GM21717 (cell line): ENCODE data around the gene TTC39A.
A peak's percentile ranks its signal among the peaks of the same experiment; 100 is the strongest.
"Not testable (repeated sequence)": the region's sequence is repeated elsewhere in the genome, so short reads cannot be mapped to it uniquely, and the experiment has no call there.

Source experiments
- ATAC-seq: cut with Tn5 transposase; IDR thresholded peaks from one replicate; pipeline ENCODE4 v1.9.1; 2021; ENCODE audit warnings: mild to moderate bottlenecking, moderate library complexity; ENCODE audit not compliant: unreplicated experiment

The TTC39A gene

DNA sequence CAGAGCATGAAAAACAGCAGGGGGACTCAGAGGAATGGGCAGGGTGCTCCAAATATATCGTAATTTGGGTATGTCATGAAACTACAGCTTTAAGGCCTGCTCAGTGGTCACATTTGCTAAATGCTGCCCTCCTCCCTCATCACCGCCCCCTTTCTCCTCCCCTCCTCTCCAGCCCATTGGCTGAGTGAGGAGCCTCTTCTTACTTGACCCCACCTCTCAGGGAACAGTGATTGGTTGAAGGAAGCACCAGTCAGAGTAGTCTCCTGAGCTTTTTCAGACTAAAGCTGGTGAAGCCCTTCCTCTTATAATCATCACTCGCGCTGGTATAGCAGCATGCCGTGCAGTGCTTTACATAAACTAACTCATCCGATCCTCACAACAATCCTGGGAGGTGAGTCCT is 10.0 kb upstream of the TTC39A start:
- no peak for ATAC-seq

DNA sequence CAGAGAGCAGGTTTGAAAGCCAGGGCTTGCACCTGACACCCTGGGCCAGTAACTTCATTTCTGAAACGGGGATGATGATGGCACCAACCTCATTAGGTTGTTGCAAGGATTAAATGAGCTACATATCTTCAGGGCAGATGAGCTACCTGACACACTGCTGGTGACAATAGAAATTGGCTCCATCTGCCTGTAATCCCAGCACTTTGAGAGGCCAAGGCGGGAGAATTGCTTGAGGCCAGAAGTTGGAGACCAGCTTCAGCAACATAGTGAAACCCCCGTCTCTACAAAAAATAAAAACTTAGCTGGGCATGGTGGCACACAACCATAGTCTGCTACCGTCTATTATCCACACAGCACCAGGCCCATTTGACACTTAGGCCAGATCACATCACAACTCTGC is 6.3 kb upstream of the TTC39A start:
- no peak for ATAC-seq

DNA sequence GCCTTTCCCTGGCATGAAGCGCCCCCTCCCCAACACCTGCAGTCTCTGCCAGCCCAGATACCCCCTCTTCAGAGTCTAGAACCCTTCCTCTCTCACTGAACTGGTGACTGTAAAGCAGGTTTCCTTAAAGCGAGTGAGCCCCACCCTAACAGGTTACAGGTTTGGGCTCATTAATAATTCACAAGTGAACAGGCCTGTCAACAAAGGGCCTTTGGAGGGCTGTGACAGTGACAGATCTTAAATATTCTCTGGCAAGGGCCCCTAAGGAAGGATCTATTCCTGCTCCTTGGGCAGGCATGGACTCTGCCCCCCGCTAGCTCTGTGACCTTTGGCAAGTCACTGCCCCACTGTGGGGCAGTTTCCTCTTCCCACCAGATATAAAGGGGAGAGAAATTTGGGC is 5.6 kb upstream of the TTC39A start:
- no peak for ATAC-seq

DNA sequence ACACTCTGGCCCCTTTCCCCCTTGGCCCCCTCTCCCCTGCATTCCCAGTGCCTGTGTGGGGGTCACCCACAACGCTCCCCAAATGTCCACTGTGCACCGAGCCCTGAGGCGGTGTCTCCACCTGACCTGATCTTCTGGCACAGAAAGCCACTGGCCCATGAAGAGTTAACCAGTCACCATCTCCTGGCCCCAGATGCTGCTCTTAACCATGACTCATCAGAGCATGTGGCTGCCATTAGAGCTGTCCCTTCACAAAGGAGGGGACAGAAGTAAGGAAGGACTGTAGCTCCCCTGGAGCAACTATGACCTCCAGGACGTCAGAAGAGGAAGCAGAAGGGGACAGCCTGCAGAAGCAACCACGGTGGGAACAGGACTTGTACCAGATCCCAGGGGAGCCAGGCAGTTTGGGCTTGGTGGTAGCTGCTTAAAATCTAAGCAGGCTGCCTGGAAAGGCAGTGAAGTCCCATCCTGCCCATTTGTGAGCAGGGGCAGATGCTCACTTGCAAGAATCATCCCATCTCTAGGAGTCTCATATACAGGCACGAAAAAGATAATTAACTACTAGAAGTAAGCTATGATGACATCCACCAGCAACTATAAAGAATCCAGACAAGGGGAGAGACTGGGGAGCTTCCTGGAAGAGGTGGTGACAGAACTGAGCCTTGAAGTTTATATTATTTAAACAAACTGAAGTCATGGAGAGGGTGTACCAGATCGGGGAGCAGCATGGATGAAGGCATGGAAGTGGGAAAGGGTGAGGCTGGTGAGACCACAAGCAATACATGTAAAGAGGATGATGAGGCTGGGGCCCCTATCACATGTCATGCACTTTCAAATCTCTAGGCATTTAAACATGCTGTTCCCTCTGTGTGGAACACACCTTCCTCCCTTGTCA is 1.1 kb upstream of the TTC39A start:
- ATAC-seq, result peak; percentile 66

DNA sequence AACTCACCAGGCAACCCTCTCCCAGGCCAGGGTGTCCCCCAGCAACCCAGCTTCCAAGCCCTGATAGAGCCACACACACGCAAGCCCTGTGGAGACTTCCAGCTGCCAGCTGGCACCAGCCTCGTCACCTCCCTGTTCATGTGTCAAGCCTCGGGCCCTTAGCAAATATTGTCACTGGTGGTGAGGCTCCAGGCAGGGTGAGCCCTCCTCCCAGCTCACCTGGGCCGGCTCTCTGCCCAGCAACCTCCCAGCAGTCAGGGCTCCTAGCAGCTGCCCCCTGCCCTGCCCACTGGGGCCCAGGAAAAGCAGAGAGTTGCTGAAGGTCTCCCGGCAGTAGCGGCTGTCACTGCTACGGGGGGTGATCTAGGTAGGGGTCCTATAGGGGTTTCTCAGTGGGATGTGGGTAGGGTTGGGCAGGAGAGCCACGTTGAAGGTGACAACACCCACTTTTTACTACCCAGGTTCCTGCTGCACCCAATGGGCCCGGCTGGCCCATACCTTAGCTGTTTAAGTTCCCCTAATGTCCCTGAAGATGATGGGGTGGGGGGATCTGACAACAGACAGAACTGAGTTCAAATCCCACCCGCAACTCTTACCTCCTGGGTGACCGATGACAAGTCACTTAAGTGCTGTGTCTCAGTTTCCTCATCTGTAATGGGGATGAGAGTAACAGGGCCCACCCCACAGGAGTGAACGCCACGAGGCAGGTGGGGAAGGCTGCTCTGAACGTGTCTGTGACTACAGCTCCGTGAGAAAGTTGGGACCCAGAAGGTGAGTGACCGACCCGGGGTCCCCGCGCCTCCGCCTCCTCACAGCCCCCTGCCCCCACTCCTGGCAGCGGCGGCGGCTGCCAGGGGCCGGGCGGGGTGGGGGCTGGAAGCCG is 678 bp downstream of the TTC39A start:
- ATAC-seq, result no peak

DNA sequence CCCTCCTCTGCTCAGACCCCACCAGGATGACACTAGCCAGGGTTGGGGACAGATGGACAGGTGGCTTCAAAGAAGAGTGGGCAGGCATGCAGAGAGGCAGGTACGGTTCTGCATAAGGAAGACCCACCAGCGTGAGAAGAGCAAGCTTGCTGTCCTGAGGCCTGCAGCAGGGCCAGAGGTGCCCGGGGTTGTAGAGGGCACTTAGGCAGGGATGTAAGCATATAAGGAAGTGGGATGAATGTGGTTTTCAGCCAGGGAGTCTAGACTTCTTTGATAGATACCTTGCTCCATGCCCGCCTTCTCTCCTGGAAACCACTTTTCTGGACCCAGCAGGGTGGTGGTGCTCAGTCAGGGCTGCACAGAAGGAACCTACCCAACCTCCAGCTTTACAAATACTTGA is 1.4 kb downstream of the TTC39A start:
- ATAC-seq, result no peak

DNA sequence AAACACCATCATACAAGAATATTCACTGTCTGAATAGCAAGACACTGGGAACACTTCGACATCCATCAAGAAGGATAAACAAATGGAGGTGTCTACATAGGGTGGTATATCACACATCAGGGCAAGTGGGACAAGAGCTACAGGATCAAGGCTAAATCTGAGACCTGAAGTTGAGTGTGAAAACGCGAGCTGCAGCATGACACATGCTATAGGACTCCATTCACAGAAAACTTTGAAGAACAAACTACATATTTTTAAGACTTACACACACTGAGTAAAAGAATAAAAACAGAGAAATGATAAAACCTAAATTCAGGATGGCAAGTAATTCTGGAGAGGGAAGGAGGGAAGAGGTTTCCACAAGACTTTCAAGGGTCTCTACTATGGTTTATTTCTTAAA is 2.1 kb downstream of the TTC39A start:
- no peak for ATAC-seq

DNA sequence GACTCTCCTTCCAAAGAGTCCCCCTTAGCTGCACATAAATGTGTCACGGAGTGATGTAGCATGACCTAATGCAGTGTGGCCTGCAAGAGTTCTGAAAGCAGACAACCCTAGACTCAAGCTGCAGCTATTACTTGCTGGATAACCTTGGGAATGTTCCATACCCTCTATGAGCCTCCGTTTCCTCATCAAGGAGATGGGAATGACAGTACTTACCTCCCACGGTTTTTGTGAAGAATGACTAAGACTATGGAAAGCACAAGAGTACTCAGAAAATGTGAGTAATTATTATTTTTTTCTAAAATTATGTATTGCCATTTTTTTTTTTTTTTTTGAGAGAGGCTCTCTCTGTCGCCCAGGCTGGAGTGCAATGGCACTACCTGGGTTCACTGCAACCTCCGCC is 3.0 kb downstream of the TTC39A start:
- ATAC-seq, result no peak

DNA sequence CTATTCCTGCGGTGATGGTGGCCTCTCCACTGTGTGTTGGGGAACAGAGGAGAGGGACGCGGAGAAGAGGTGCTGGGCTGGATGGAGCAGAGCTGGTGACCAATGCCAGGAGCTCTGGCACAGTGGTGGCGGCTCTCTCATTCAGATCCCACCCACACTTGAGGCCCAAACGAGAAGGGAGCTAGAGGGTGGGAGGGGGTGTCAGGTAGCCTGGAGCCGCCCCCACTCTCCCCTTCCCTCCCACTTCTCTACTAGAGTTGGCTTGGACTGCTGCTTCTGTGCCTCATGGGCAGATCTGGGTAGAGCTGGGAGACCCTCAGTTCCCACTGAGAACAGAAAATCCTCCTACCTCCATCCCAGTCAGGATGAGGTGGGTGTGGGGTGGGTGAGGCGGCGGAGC is 3.5 kb downstream of the TTC39A start:
- no peak for ATAC-seq

DNA sequence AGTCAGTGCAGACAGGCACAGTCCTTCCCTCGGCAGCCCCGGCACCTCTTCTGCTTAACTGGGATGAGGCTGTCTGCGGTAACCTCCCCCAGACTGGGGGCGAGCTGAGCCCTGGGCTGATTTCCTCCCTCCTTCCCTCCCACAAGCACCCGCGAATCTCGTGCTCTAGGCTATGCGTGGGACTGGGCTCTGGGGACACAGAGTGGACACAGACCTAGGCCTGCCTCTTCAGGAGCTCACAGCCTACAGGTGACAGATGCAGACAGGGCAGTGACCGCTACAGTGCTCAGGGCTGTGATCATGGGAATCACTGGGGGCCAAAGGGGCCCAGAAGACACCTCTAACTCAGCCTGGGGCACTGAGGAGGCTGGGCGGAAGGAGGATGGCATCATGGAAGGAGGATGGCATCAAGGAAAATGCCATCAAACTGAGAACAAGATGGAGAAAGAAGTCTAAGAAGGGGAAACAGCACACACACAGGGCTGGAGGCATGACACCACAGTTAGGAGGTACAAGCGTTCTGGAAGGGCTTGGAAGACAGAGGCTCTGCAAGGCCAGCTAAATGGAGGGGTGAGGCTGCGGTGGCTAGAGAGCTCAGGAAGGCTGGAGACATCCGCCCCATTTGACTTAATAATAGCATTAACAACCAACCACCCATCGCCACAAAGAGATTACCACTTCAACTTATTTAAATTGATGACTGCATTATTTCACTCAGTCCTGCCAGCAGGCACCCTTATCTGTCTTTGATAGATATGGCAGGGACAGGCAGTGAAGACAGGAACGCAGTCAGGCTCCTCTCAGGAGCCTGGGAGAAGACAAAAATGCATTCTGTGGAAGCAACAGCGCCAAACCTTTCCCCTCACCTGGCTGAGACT is 4.2 kb downstream of the TTC39A start:
- ATAC-seq, result no peak

DNA sequence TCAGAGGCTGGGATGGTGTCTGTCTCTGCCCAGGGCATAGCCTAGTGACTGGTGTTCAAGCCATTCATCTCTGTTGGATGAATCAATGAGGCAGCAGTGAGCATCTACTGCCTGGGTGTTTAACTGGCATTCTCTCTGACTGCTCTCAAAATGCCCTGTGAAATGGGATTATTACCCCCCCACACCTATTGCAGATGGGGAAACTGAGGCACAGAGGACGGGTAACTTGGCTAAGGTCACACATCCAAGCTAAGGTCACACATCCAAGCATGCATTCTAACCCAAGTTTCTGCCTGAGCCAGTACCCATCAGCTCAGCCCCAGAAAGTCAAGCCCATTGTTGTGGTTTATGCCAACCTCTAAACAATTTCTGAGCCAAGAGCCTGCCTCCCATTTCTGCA is 5.0 kb downstream of the TTC39A start:
- ATAC-seq, result no peak

DNA sequence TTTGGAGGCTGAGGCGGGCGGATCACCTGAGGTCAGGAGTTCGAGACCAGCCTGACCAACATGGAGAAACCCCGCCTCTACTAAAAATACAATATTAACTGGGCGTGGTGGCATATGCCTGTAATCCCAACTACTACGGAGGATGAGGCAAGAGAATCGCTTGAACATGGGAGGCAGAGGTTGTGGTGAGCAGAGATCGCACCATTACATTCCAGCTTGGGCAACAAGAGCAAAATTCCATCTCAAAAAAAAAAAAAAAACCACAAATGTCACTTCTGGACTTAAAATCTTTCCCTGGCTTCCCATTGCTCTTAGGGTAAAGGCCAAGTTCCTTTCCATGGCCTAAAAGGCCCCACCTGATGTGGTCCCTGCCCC is 5.4 kb downstream of the TTC39A start:
- not testable (repeated sequence) for ATAC-seq

DNA sequence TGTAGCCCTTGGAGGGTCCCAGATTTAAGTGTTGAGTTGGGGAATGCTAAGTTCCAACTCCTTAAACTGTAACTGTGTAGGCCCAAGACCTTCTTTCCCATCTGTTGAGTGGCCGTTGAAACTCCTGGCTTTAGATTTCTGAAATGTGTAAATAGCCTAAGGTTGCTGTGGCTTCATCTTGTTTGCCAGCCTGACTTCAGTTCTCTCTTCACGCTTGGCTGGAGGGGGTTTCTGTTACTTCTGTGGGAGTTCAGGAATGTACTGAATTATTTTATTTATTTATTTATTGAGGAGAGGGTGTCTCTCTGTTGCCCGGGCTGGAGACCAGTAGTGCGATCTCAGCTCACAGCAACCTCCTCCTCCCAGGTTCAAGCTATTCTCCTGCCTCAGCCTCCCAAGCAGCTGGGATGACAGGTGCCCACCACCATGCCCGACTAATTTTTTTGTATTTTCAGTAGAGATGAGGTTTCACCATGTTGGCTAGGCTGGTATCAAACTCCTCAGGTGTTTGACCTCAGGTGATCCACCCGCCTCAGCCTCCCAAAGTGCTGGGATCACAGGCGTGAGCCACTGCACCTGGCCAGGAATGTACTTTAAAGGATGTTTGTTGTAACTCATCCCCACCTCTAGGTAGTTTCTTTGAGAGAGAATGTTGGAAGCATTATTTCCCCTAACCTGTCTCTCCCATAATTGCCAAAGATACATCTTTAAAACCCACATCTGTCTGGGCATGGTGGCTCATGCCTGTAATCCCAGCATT is 5.9 kb downstream of the TTC39A start:
- no peak for ATAC-seq

DNA sequence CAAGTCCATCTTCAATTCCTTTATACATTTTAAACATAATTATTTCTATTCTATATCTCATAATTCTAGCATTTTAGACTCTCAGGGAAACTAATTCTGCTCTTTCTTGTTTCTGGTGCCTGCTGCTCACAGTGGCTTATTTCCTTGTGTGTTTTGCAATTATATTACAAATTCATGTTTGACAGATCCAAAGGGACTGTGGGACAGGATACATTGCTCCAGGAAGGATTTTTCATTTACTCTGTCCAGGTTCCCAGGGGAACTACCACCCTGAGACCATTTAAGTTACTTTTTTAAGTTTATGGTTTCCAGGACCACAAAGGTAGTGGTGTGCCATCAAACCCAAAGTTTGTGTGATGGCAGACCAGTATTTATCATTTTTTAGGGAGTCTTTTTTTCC is 6.6 kb downstream of the TTC39A start:
- no peak for ATAC-seq

DNA sequence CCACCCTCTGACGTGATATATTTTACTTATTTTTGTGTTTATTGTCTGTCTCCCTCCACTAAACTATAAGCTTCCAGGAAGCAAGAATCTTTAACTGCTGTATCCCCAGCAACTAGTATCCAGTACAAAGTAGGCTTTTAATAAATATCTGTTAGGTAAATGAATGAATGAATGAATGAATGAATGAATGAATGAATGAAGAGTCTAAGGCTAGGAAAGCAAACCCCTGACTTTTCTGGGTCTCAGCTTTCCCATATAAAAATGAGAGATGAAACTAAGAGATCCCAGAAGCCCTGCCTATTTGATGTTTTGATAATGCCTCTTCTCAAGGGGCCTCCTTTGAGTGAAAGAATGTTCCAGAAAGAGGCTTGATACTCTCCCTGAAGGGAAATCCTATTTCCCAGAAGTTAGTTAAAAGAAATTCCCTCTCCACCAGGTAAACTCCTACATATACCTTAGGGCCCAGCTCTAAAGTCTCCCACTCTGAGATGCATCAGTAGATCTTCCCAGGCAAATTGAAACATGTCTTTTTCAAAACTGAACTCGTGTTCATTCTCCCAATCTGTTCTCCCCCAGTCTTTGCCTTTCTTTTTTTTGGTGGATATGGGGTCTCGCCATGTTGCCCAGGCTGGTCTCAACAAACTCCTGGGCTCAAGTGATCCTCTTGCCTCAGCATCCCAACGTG is 7.8 kb downstream of the TTC39A start:
- ATAC-seq, result no peak

DNA sequence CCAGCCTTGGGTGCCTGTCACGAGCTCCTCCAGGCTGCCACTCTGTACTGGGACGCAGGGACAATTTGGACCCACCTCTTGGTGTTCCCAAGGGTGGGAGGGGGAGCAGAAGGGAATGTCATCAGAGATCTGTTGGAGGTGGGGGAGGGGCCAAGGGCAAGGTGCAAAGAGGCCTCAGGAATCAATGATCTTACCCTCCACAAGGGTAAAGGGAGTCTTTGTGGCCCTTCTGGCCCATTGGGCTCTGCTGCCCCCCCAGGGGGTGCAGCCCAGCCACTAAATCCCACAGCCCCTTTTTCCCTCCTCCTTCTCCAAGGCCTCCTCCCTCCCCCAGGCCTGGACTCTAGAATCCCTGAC is 8.5 kb downstream of the TTC39A start:
- ATAC-seq, result no peak

DNA sequence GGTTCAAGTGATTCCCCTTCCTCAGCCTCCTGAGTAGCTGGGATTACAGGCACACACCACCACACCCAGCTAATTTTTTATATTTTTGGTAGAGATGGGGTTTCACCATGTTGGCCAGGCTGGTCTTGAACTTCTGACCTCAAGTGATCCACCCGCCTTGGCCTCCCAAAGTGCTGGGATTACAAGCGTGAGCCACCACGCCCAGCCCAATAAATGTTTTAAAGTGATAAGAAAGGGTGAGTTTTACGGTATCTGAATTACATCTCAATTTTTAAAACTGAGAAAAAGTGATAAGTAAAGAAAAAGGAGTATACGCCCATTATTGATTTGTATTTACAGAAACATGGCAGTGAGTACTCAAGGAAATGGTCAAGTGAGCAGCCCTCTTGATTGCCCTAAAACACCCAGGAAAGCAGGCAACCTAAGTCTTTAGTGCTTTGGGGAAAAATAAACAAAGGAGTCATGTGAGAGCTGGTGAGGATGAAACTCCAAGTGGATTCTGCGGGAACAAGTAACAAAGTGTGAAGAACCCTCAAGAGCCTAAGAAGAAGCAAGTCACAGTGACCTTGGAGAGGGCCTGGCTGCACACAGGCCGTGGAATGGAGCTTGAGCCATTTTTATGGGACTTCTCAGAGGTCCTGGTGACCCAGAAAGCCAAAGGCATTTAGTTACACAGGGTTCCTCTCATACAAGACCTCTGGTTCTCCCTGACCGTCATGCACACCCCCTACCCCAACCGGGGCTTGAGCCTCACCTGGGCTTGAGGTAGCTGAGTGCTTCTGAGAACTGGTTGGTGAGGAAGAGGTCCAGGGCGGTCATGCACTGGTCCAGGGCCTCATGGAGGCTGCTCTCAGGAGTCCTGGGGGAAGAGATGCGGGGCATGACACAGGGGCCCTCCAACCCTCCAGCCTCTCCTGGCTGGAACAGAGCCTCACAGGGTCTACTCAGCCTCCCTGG is 9.1 kb downstream of the TTC39A start:
- no peak for ATAC-seq

DNA sequence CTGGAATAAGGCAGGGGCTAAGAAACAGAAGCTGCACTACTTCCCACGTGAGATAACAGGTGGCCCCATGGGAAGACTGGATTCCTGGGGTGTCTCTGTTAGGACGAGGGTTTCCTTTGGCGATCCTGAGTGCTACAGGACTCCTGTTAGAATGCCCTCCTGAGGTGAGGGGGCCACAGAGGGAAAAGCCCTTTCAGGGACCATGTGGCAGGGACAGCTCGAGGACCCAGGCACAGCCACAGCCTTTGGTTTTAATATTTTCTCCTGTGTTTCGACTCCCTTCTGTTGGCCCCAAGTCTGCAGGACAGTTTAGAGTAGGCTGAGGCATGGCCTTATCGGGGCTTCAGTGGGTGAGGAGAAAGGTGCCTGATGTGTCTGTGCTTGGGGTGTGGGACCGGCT is 12.6 kb downstream of the TTC39A start:
- ATAC-seq, result no peak

DNA sequence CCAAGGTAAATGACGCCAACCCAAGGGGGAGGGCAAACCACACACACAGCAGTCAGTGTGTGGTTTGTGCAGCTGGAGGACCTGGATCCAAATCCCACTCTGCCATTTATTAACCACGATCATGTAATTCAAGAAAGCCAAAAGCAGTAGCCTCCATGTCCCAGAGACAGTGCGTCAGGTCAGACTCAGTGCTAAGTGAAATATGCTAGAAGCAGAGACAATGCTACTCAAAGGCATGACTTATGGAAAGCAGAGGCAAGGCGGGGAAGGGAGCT is 13.6 kb downstream of the TTC39A start:
- no peak for ATAC-seq
